ENCODE measurements around the gene MRPL24.

Gene MRPL24

DNA sequence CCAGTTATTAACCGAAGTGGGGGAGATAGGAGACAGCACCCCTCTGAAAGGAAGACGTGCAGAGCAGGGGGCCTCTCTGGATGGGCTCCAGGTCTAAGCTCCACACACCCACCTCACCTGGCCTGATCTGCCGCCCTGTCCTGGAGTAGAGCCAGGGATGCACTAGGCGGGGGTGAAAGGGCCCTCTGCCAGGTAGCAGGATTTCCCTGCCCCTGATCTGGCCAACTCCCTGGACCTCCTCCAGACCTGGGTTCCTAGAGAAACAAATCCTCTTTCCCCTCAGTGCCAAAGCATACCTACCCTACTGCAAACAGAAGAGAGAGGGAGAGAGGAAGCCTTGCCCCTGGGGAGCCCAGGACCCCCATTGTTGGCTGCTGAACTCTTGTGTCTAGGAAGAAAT is 37.6 kb downstream of the MRPL24 start (continued):
- no peak for TF ChIP-seq ZNF8 (CRISPR knock-in tag; IDR thresholded peaks at IDR 0.05)
- TF ChIP-seq PPARA (CRISPR knock-in tag; IDR thresholded peaks at IDR 0.05; ENCODE audit: borderline replicate concordance), result no peak
- TF ChIP-seq, protein P1, sequence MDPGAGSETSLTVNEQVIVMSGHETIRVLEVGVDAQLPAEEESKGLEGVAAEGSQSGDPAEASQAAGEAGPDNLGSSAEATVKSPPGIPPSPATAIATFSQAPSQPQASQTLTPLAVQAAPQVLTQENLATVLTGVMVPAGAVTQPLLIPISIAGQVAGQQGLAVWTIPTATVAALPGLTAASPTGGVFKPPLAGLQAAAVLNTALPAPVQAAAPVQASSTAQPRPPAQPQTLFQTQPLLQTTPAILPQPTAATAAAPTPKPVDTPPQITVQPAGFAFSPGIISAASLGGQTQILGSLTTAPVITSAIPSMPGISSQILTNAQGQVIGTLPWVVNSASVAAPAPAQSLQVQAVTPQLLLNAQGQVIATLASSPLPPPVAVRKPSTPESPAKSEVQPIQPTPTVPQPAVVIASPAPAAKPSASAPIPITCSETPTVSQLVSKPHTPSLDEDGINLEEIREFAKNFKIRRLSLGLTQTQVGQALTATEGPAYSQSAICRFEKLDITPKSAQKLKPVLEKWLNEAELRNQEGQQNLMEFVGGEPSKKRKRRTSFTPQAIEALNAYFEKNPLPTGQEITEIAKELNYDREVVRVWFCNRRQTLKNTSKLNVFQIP (CRISPR knock-in tag; IDR thresholded peaks at IDR 0.05; ENCODE audit: borderline replicate concordance, low read depth), result no peak
- TF ChIP-seq SNAI2 (CRISPR knock-in tag; IDR thresholded peaks at IDR 0.05), result no peak
- no peak for TF ChIP-seq ZNF70 (CRISPR knock-in tag; IDR thresholded peaks at IDR 0.05)

DNA sequence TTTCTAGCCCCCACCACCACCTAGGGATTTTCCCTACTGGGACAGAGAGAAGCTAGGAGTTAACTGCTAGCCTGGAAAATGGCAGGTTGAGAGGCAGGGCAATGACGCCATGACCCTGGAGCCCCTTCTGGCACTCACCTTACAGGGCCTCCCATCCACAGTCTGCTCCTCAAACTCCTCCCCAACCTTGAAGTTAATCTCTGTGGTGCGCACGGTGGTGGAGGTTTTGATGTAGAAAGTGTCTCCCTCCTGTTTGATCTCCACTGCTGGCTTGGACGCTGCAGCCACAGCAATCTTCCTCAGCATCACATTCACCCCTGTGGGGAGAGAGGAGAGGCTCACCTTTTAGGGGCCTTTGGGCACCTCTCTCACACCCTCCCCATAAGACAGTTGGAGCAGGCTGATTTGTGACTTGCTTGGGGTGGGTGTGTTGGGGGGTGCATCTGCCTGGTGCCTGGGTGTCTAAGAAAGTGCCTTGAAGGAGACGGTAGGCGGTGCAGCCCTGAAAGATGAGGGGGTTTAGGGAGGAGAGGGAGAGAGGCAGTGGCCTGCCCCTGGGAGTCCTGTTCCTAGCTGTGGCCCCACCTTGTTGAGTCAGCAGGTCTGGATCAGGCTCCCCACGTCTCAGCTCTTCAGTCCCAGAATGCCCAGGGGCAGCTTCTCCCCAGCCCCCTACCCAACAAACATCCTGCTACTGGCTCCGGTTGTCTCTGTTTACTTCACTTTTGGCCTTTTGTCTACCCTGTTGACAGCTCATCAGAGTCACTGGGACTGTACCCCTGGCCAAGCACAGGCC is 40.0 kb downstream of the MRPL24 start:
- no peak for ATAC-seq
- TF ChIP-seq ZFP30 (CRISPR knock-in tag; IDR thresholded peaks at IDR 0.05) (no peak), TOX (CRISPR knock-in tag; IDR thresholded peaks at IDR 0.05; ENCODE audit: borderline replicate concordance) (no peak), ZNF565 (CRISPR knock-in tag; conservative IDR thresholded peaks at IDR 0.05; ENCODE audit: low read depth) (no peak), BACH2 (CRISPR knock-in tag; IDR thresholded peaks at IDR 0.05; ENCODE audit: borderline replicate concordance) (no peak), CSDC2 (CRISPR knock-in tag; IDR thresholded peaks at IDR 0.05) (no peak), GLIS3 (CRISPR knock-in tag; IDR thresholded peaks at IDR 0.05) (no peak), RARB (CRISPR knock-in tag; IDR thresholded peaks at IDR 0.05) (no peak), ESRRG (CRISPR knock-in tag; IDR thresholded peaks at IDR 0.05) (no peak), PPARA (CRISPR knock-in tag; IDR thresholded peaks at IDR 0.05; ENCODE audit: borderline replicate concordance) (no peak)
- TF ChIP-seq, protein P1 (CRISPR knock-in tag; IDR thresholded peaks at IDR 0.05; ENCODE audit: borderline replicate concordance, low read depth), result no peak

DNA sequence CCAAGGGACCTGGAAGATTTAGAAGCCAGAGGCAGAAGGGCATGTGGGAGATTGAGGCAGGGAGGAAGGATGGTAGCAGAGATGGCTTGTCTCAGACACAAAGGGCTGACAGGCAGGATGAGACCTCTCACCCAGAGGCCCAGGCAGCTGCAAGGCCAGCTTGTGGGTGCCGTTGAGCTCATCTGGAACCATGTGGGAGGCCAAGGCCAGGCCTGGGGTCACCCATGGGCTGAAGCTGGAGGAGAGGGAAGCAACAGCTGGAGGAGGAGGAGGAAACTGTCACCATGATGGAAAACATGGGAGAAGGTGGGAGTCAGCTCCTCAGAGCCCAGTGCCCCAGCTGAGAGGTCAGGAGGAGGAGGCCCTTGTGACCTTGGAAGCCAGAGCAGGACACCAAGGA is 41.9 kb downstream of the MRPL24 start:
- ATAC-seq, result no peak
- TF ChIP-seq RARB (CRISPR knock-in tag; IDR thresholded peaks at IDR 0.05), result no peak; the same call in 1 of the 2 replicates
- TF ChIP-seq ZC3H10 (CRISPR knock-in tag; IDR thresholded peaks at IDR 0.05), result no peak
- TF ChIP-seq ZFP30 (CRISPR knock-in tag; IDR thresholded peaks at IDR 0.05), result no peak
- no peak for TF ChIP-seq TCF4 (CRISPR knock-in tag; IDR thresholded peaks at IDR 0.05; ENCODE audit: borderline replicate concordance)
- TF ChIP-seq, protein P2, sequence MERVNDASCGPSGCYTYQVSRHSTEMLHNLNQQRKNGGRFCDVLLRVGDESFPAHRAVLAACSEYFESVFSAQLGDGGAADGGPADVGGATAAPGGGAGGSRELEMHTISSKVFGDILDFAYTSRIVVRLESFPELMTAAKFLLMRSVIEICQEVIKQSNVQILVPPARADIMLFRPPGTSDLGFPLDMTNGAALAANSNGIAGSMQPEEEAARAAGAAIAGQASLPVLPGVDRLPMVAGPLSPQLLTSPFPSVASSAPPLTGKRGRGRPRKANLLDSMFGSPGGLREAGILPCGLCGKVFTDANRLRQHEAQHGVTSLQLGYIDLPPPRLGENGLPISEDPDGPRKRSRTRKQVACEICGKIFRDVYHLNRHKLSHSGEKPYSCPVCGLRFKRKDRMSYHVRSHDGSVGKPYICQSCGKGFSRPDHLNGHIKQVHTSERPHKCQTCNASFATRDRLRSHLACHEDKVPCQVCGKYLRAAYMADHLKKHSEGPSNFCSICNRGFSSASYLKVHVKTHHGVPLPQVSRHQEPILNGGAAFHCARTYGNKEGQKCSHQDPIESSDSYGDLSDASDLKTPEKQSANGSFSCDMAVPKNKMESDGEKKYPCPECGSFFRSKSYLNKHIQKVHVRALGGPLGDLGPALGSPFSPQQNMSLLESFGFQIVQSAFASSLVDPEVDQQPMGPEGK (CRISPR knock-in tag; IDR thresholded peaks at IDR 0.05; ENCODE audit: borderline replicate concordance), result no peak
- TF ChIP-seq ZNF70 (CRISPR knock-in tag; IDR thresholded peaks at IDR 0.05), result no peak

DNA sequence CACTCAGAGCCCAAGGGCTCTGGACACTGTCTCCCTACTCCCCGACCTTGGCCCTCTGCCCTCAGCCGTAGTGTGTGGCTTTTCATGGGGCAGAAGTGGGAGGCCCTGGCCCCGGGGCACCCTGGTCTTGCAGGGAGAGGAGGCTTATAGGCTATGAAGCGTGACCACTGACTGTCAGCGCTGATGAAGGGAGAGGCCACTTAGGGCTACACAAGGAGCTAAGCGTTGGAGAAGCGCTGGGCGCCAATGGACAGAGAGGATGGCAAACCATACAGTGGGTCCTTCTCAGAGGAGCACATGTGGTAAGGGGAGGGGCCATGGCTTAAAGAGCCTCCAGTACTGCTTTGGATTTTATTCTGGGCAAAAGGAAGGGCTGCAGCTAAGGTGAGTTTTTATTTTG is 43.4 kb downstream of the MRPL24 start:
- no peak; the same call in 2 of the 3 replicates for ATAC-seq
- TF ChIP-seq TOX (CRISPR knock-in tag; IDR thresholded peaks at IDR 0.05; ENCODE audit: borderline replicate concordance), result peak; percentile 51; the same call in 1 of the 2 replicates
- TF ChIP-seq, protein P3, sequence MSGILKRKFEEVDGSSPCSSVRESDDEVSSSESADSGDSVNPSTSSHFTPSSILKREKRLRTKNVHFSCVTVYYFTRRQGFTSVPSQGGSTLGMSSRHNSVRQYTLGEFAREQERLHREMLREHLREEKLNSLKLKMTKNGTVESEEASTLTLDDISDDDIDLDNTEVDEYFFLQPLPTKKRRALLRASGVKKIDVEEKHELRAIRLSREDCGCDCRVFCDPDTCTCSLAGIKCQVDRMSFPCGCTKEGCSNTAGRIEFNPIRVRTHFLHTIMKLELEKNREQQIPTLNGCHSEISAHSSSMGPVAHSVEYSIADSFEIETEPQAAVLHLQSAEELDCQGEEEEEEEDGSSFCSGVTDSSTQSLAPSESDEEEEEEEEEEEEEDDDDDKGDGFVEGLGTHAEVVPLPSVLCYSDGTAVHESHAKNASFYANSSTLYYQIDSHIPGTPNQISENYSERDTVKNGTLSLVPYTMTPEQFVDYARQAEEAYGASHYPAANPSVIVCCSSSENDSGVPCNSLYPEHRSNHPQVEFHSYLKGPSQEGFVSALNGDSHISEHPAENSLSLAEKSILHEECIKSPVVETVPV (CRISPR knock-in tag; IDR thresholded peaks at IDR 0.05), result no peak

DNA sequence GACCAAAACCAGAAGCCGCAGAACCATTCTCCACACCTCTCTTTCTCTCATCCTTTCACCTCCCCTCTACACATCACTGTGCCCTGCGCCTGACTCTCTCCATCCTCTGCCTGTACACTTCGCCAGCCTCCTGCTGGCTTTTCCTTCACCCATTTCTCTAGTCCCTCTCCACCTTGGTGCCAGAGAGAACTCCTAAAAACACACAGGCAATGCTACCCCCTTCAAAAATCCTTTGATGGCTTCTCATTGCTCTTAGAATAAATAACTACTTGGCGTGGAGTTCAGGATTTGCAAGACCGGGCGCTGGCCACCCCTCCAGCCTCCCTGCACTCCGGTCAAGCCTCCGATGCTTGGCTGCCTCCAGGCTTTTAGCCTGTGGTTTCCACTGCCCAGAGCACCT is 44.1 kb downstream of the MRPL24 start:
- TF ChIP-seq, protein P4, sequence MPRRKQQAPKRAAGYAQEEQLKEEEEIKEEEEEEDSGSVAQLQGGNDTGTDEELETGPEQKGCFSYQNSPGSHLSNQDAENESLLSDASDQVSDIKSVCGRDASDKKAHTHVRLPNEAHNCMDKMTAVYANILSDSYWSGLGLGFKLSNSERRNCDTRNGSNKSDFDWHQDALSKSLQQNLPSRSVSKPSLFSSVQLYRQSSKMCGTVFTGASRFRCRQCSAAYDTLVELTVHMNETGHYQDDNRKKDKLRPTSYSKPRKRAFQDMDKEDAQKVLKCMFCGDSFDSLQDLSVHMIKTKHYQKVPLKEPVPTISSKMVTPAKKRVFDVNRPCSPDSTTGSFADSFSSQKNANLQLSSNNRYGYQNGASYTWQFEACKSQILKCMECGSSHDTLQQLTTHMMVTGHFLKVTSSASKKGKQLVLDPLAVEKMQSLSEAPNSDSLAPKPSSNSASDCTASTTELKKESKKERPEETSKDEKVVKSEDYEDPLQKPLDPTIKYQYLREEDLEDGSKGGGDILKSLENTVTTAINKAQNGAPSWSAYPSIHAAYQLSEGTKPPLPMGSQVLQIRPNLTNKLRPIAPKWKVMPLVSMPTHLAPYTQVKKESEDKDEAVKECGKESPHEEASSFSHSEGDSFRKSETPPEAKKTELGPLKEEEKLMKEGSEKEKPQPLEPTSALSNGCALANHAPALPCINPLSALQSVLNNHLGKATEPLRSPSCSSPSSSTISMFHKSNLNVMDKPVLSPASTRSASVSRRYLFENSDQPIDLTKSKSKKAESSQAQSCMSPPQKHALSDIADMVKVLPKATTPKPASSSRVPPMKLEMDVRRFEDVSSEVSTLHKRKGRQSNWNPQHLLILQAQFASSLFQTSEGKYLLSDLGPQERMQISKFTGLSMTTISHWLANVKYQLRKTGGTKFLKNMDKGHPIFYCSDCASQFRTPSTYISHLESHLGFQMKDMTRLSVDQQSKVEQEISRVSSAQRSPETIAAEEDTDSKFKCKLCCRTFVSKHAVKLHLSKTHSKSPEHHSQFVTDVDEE (CRISPR knock-in tag; IDR thresholded peaks at IDR 0.05), result no peak
- peak; percentile 97 for TF ChIP-seq TOX (CRISPR knock-in tag; IDR thresholded peaks at IDR 0.05; ENCODE audit: borderline replicate concordance)
- TF ChIP-seq RARB (CRISPR knock-in tag; IDR thresholded peaks at IDR 0.05), result peak; percentile 93; the same call in 1 of the 2 replicates
- no peak for TF ChIP-seq ZFP3 (CRISPR knock-in tag; IDR thresholded peaks at IDR 0.05)
- TF ChIP-seq, protein P3 (CRISPR knock-in tag; IDR thresholded peaks at IDR 0.05), result peak; percentile 74
- no peak for TF ChIP-seq ZNF8 (CRISPR knock-in tag; IDR thresholded peaks at IDR 0.05)
- TF ChIP-seq ZNF70 (CRISPR knock-in tag; IDR thresholded peaks at IDR 0.05), result no peak
- TF ChIP-seq CSDC2 (CRISPR knock-in tag; IDR thresholded peaks at IDR 0.05), result no peak
- no peak for ATAC-seq

Measured in SK-N-SH treated with all-trans-retinoic acid at 6 μM for 48 hours (cell line).